K562 (cell line): ENCODE results near the gene FAM187B. TPM values are rescaled to one million over a fixed set of nuclear protein-coding genes. Genes with fewer than 3 reads are reported as not detected.

Source experiments
- BCOR ChIP-seq: fragments of 450-650 bp; IDR thresholded peaks from 2 replicates; pipeline ENCODE4 v1.6.1; 2016
- BRF1 ChIP-seq: IDR thresholded peaks from 3 replicates; pipeline ENCODE4 v1.6.1; 2011; ENCODE audit warnings: borderline replicate concordance, mild to moderate bottlenecking; ENCODE audit not compliant: insufficient read length; ENCODE audit errors: extremely low read depth
- CBX5 ChIP-seq: IDR thresholded peaks from 2 replicates; pipeline ENCODE4 v1.6.1; 2014; ENCODE audit warnings: low read depth, borderline replicate concordance
- ERF ChIP-seq: fragments of 450-650 bp; formaldehyde crosslinking; IDR thresholded peaks from 2 replicates; pipeline ENCODE4 v1.4.0; 2020; ENCODE audit warnings: mild to moderate bottlenecking, mixed read lengths
- HINFP ChIP-seq: fragments of 450-650 bp; conservative IDR thresholded peaks from 2 replicates; pipeline ENCODE4 v1.6.1; 2016; ENCODE audit warnings: missing genetic modification characterization, low read depth, mild to moderate bottlenecking, control low read depth, missing compliant biosample characterization
- HLTF ChIP-seq: fragments of 450-650 bp; IDR thresholded peaks from 2 replicates; pipeline ENCODE4 v1.6.1; 2016
- KDM5B ChIP-seq: fragments of 200-600 bp; sonication (generic); IDR thresholded peaks from 2 replicates; pipeline ENCODE4 v1.6.1; 2012; ENCODE audit warnings: low read depth, mild to moderate bottlenecking, moderate library complexity, low read length, control low read depth, inconsistent platforms; ENCODE audit not compliant: insufficient replicate concordance
- MGA ChIP-seq: fragments of 450-650 bp; IDR thresholded peaks from 2 replicates; pipeline ENCODE4 v1.6.1; 2016; ENCODE audit warnings: mild to moderate bottlenecking, moderate library complexity
- MNT ChIP-seq, 2 experiments: fragments of 450-650 bp; conservative IDR thresholded peaks; 2 replicates each; pipeline ENCODE4 v1.6.1; 2017; ENCODE audit warnings: mild to moderate bottlenecking in 2 of 2, moderate library complexity in 2 of 2
- SMARCA5 ChIP-seq: fragments of 450-650 bp; IDR thresholded peaks from 2 replicates; pipeline ENCODE4 v1.6.1; 2016
- TRIM24 ChIP-seq, 2 experiments: fragments of 450-650 bp; IDR thresholded peaks; 2 replicates each; pipeline ENCODE4 v1.6.1; 2016
- TRIM28 ChIP-seq: fragments of 450-650 bp; IDR thresholded peaks from 2 replicates; pipeline ENCODE4 v1.6.1; 2017
- ZFP36 ChIP-seq: fragments of 150-350 bp; IDR thresholded peaks from 2 replicates; pipeline ENCODE4 v1.6.1; 2018; ENCODE audit warnings: low read length, low read depth; ENCODE audit not compliant: partially characterized antibody
- polyA plus RNA-seq, 8 experiments: library from polyadenylated mRNA; depleted of rRNA in 4 of 8; stranded (reverse) in 5 of 8; unstranded in 3 of 8; fragments of >200 nt; fragmentation: Nextera tagmentation in 2 of 8; fragmentation: Illumina TruSeq in 1 of 8; extraction: Ambion mirVana in 2 of 8; extraction: Trizol in 1 of 8; gene quantifications; 2 replicates each; pipeline versions ENCODE4 v1.2.1 to v1.2.3, GENCODE V29; 2011 to 2014; ENCODE audit warnings: inconsistent platforms in 1 of 8, missing spikeins in 1 of 8
- total RNA-seq, 7 experiments: library from RNA; depleted of rRNA in 6 of 7; stranded (reverse); fragments of >200 nt in 6 of 7; fragmentation: Illumina TruSeq in 2 of 7; extraction: Trizol in 2 of 7; gene quantifications; 2 replicates each; pipeline versions ENCODE4 v1.2.1 to v1.2.3, GENCODE V29; 2011 to 2021; ENCODE audit warnings: low replicate concordance in 1 of 7

The FAM187B gene
- total and polyA plus RNA-seq, 9 of the 15 experiments (the other 6 are each of a cell fraction or from before 2014, with no cell fraction given) = 0.04 to 0.09 TPM; not detected in 7

- TF ChIP-seq BRF1 (no peak), TRIM24 (IDR thresholded peaks at IDR 0.05) (peak in 1 of 2 experiments; percentile 56; a peak in 1 of 4 replicates), MNT (conservative IDR thresholded peaks at IDR 0.05) (no peak), HLTF (peak; percentile 61; the same call in 1 of the 2 replicates), KDM5B (no peak), ZFP36 (peak; percentile 76), ERF (CRISPR knock-in tag) (no peak), MGA (0 out of 2 replicates have a peak, but pooled peaks have one; percentile 9), BCOR (peak; percentile 62; the same call in 1 of the 2 replicates), SMARCA5 (peak; percentile 38; the same call in 1 of the 2 replicates), TRIM28 (peak; percentile 74; the same call in 1 of the 2 replicates), HINFP (no peak), CBX5 (no peak)
These were observed 50.9 kb downstream of the FAM187B start (continued) for GRCh38 chr19:35177377-35178274.
